Esophagus muscularis mucosa (tissue), 4 donors: ENCODE measurements around the gene MYO1D. TPM values are rescaled to one million over a fixed set of nuclear protein-coding genes. Genes with fewer than 3 reads are reported as not detected.

Experiments used
- DNase-seq: peaks from one replicate; pipeline ENCODE4 v3.0.0-alpha.2; 2017; ENCODE audit errors: extremely low spot score
- H3K27ac ChIP-seq, 4 donors: fragments of 200-600 bp; sonication (generic); replicated peaks in 1 of 4; 1 replicate in 3 of 4; 2 replicates in 1 of 4; pipeline ENCODE4 v1.5.1; 2016 to 2019; ENCODE audit warnings: mild to moderate bottlenecking in 1 of 4
- H3K27me3 ChIP-seq, 4 donors: fragments of 200-600 bp; sonication (generic); one replicate each; pipeline versions ENCODE4 v1.5.1 to v1.6.0; 2016 to 2019
- H3K36me3 ChIP-seq, 4 donors: fragments of 200-600 bp; sonication (generic); one replicate each; pipeline ENCODE4 v1.5.1; 2016 to 2019
- H3K4me1 ChIP-seq, 4 donors: fragments of 200-600 bp; sonication (generic); one replicate each; pipeline ENCODE4 v1.5.1; 2016 to 2019
- H3K4me3 ChIP-seq, 4 donors: fragments of 200-600 bp; sonication (generic); 1 replicate in 2 of 4; 2 replicates in 2 of 4; pipeline ENCODE4 v1.5.1; 2016 to 2019; ENCODE audit warnings: mild to moderate bottlenecking in 4 of 4, moderate library complexity in 1 of 4
- H3K9me3 ChIP-seq, 4 donors: fragments of 200-600 bp; sonication (generic); 1 replicate in 3 of 4; 2 replicates in 1 of 4; pipeline ENCODE4 v1.5.1; 2016 to 2019
- EP300 ChIP-seq: sonication (generic); formaldehyde crosslinking; IDR thresholded peaks from one replicate; pipeline ENCODE4 v1.6.1; 2017; ENCODE audit warnings: antibody characterized with exemption
- POLR2A ChIP-seq: fragments of 450-650 bp; IDR thresholded peaks from one replicate; pipeline ENCODE4 v1.6.1; 2017; ENCODE audit warnings: antibody characterized with exemption, moderate library complexity, mild to moderate bottlenecking, low read depth
- POLR2AphosphoS5 ChIP-seq, 2 donors: sonication (generic); formaldehyde crosslinking; IDR thresholded peaks; one replicate each; pipeline ENCODE4 v1.6.1; 2017; ENCODE audit warnings: antibody characterized with exemption in 2 of 2
- WGBS: methylation state at CpG from one replicate; pipeline ENCODE4 v1.1.5; 2018; 5-methylcytosine and 5-hydroxymethylcytosine counted together
- intact Hi-C: fragments of 100-400 bp; cut with DNase I; formaldehyde crosslinking; loops from one replicate; pipeline ENCODE4 v1.15.1; 2023
- total RNA-seq, 4 donors: library from RNA; depleted of rRNA; stranded (reverse); fragments of >200 nt; gene quantifications; one replicate each; pipeline versions ENCODE4 v1.1.0 to v1.2.1, GENCODE V29; 2016
- TF ChIP-seq, protein P1 (sequence below), 3 experiments: fragments of 200-600 bp in 2 of 3; fragments of 450-650 bp in 1 of 3; sonication (generic) in 2 of 3; IDR thresholded peaks; one replicate each; pipeline ENCODE4 v1.5.1; 2017 to 2019; ENCODE audit warnings: antibody characterized with exemption in 3 of 3, mild to moderate bottlenecking in 2 of 3, moderate library complexity in 1 of 3

The MYO1D gene
- total RNA-seq, 4 donors from 2014 or later: 27.3 to 30.3 (median 29.0) TPM

DNA sequence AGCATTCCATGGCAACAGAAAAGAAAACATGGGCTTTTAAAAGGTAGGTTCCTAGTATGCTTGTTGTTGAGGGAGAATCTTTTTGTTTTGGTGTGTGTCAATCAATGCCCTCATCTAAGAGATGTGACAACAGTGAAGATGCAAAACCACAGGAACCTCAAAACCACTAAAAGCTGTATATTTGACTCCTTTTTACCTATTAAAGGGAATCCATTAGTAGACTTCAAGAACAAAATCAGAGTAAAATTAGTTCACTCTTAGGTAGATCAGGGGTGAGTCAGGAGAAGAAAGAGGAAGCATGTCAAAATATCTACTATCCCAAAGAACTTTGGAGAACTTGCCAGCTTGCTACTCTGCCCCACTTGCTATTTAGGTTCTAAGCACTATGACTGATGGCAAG, 301.1 kb downstream of the MYO1D start:
- no peak overlapping the region for H3K4me3 ChIP-seq
- intact Hi-C loops: no loop called here
- TF ChIP-seq POLR2AphosphoS5 (IDR thresholded peaks at IDR 0.05): no peak
- TF ChIP-seq, protein P1, sequence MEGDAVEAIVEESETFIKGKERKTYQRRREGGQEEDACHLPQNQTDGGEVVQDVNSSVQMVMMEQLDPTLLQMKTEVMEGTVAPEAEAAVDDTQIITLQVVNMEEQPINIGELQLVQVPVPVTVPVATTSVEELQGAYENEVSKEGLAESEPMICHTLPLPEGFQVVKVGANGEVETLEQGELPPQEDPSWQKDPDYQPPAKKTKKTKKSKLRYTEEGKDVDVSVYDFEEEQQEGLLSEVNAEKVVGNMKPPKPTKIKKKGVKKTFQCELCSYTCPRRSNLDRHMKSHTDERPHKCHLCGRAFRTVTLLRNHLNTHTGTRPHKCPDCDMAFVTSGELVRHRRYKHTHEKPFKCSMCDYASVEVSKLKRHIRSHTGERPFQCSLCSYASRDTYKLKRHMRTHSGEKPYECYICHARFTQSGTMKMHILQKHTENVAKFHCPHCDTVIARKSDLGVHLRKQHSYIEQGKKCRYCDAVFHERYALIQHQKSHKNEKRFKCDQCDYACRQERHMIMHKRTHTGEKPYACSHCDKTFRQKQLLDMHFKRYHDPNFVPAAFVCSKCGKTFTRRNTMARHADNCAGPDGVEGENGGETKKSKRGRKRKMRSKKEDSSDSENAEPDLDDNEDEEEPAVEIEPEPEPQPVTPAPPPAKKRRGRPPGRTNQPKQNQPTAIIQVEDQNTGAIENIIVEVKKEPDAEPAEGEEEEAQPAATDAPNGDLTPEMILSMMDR (IDR thresholded peaks at IDR 0.05): no peak
- no peak for TF ChIP-seq POLR2A
- no peak for TF ChIP-seq EP300
- no peaks in the 10 kb centered on the region for H3K4me1 ChIP-seq
- no peak for DNase-seq
- no peaks in the 10 kb centered on the region for H3K27me3 ChIP-seq
- no peak overlapping the region for H3K27ac ChIP-seq
- no peaks in the 10 kb centered on the region for H3K36me3 ChIP-seq
- H3K9me3 ChIP-seq: peaks cover 0 to 5% (median 3%) of the 10 kb centered on the region in 4 donors

DNA sequence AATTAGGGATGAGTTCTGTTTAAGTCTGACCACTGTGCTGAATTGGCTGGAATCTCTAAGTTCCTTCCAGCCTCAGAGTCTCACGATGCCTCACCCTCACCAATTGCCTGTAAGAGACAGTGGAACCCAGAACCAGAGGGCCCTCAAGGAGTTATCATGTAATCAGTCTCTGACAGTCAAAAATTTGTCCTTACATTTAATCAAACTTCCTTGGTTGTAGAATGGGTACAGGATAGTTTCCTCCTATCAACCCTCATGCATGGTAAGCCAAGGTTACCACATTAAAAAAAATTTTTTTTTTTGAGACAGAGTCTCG, 306.9 kb downstream of the MYO1D start:
- H3K27me3 ChIP-seq: no peaks in the 10 kb centered on the region
- no peak overlapping the region for H3K4me3 ChIP-seq
- intact Hi-C loops: no loop called here
- no peak for DNase-seq
- H3K27ac ChIP-seq: no peak overlapping the region
- no peaks in the 10 kb centered on the region for H3K36me3 ChIP-seq
- H3K9me3 ChIP-seq: no peaks in the 10 kb centered on the region
- no peaks in the 10 kb centered on the region for H3K4me1 ChIP-seq
- WGBS: 85% methylated on average over 2 of the region's 2 CpGs
- no peak for TF ChIP-seq POLR2AphosphoS5 (IDR thresholded peaks at IDR 0.05)
- no peak for TF ChIP-seq EP300
- TF ChIP-seq, protein P1 (IDR thresholded peaks at IDR 0.05): no peak
- TF ChIP-seq POLR2A: no peak

DNA sequence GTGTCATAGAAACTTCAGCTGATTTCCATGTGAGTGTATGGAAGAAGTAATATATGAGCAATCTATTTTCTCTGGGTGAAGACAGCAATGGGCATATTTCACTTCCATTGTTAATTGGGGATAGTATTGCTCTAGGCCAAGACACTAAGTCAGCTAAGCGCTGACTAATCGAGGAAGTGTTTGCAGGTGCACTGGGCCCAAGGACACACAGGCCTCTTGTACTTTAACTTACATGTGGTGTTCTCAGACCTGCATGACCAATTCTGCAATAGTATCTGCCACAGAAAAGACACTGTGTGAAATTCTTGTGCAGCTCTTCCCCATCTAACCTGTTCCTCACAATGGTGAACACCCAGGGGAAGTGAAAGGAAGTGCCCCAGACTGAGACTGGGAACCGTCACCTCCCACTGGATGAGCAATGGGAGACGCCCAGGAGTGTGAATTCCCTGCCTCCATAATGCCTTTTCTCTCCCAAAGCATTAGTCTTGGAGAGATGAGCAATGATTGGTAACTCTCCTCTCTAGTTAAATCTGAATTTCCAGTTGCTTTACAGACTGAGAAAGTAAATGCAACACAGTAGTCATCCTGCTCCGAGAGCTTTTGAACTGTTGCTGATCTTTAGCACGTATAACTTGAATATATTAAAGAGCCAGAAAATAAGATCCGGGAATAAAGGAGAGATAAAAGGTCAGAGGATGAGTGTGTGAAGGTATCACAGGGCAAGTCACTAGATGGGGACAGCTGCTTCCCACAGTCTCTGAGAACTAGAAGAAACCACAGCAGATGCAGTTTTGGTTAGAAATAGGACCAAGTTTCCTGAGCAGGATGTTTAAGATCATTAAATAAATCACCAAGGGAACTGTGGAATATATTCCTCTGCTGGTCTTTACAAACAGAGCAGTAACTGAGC, 307.5 kb downstream of the MYO1D start:
- no peak for DNase-seq
- no peaks in the 10 kb centered on the region for H3K4me1 ChIP-seq
- no peaks in the 10 kb centered on the region for H3K27me3 ChIP-seq
- H3K27ac ChIP-seq: no peak overlapping the region
- intact Hi-C loops: no loop called here
- no peak overlapping the region for H3K4me3 ChIP-seq
- H3K36me3 ChIP-seq: no peaks in the 10 kb centered on the region
- no peaks in the 10 kb centered on the region for H3K9me3 ChIP-seq
- TF ChIP-seq, protein P1 (IDR thresholded peaks at IDR 0.05): no peak
- TF ChIP-seq POLR2AphosphoS5 (IDR thresholded peaks at IDR 0.05): no peak
- WGBS: 78% methylated on average over 7 of the region's 7 CpGs

DNA sequence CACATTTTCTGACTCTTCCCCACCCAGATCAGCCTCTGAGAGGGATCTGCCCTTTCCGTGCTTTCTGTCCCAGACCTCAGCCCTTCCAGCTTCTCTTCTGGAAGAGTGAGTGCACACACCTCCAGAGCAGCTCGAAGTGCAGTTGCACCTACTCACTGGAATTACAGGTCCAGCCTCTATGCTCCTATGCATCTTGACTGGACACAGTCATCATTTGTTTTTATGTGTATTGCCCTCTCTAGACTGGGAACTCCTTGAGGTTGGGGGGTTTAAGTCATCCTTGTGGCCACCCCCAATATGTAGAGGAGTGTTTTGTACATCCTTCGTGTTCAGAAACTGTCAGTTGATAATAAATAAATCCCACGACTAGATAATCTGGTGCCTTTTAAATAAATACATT, 308.2 kb downstream of the MYO1D start:
- DNase-seq: no peak
- no peaks in the 10 kb centered on the region for H3K36me3 ChIP-seq
- 77% methylated on average over 4 of the region's 4 CpGs for WGBS
- TF ChIP-seq POLR2AphosphoS5 (IDR thresholded peaks at IDR 0.05): no peak
- no peak for TF ChIP-seq EP300
- TF ChIP-seq, protein P1 (IDR thresholded peaks at IDR 0.05): no peak
- TF ChIP-seq POLR2A: no peak
- no peaks in the 10 kb centered on the region for H3K9me3 ChIP-seq
- intact Hi-C loops: no loop called here
- H3K4me1 ChIP-seq: no peaks in the 10 kb centered on the region
- H3K27me3 ChIP-seq: no peaks in the 10 kb centered on the region
- no peak overlapping the region for H3K27ac ChIP-seq
- H3K4me3 ChIP-seq: no peak overlapping the region

DNA sequence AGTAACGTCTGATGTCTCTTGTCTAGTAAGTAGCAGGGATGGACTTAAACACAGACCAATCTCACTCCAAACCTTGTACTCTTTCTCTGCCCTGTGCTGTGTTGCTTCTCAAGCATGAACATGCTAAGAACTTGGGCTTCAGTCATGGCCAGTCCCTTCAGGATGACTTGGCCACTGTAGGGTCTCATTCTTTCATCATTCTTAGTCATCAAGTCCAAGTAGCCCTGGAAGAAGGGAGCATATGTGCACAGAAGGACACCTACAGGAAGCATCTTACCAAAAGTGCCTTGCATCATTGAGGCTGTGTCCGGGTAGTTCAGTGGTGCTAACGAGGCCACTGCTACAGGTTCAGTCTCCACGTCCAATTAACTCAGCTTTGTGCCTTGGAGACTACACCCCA, 309.4 kb downstream of the MYO1D start:
- no peak for DNase-seq
- no peaks in the 10 kb centered on the region for H3K36me3 ChIP-seq
- no peaks in the 10 kb centered on the region for H3K9me3 ChIP-seq
- no peaks in the 10 kb centered on the region for H3K4me1 ChIP-seq
- no peak overlapping the region for H3K27ac ChIP-seq
- H3K4me3 ChIP-seq: no peak overlapping the region
- WGBS: 92% methylated on average over 4 of the region's 4 CpGs
- intact Hi-C loops: no loop called here
- TF ChIP-seq EP300 (no peak), POLR2AphosphoS5 (IDR thresholded peaks at IDR 0.05) (no peak)
- H3K27me3 ChIP-seq: no peaks in the 10 kb centered on the region
